Breast epithelium (tissue), 4 donors: ENCODE data around the gene ARHGEF28. TPM values are rescaled to one million over a fixed set of nuclear protein-coding genes. Genes with fewer than 3 reads are reported as not detected.

Experiments
- DNase-seq, 2 donors: peaks; one replicate each; pipeline ENCODE4 v3.0.0-alpha.2; 2019; ENCODE audit warnings: low spot score in 2 of 2
- H3K27ac ChIP-seq, 2 donors: fragments of 200-600 bp; sonication (generic) in 1 of 2; one replicate each; pipeline ENCODE4 v1.5.1; 2016 to 2019; ENCODE audit warnings: mild to moderate bottlenecking in 1 of 2
- H3K27me3 ChIP-seq, 2 donors: fragments of 200-600 bp; sonication (generic) in 1 of 2; one replicate each; pipeline versions ENCODE4 v1.5.1 to v1.6.0; 2017 to 2019; ENCODE audit warnings: control low read depth in 1 of 2, mild to moderate bottlenecking in 1 of 2
- H3K36me3 ChIP-seq: fragments of 200-600 bp; one replicate; pipeline ENCODE4 v1.5.1; 2019
- H3K4me1 ChIP-seq, 2 donors: fragments of 200-600 bp; sonication (generic); one replicate each; pipeline ENCODE4 v1.5.1; 2016 to 2019; ENCODE audit warnings: control low read depth in 1 of 2
- H3K4me3 ChIP-seq, 3 donors: fragments of 200-600 bp; sonication (generic); 1 replicate in 2 of 3; 2 replicates in 1 of 3; pipeline ENCODE4 v1.5.1; 2016 to 2019; ENCODE audit warnings: mild to moderate bottlenecking in 3 of 3, moderate library complexity in 2 of 3
- H3K9me3 ChIP-seq, 2 donors: fragments of 200-600 bp; sonication (generic) in 1 of 2; one replicate each; pipeline ENCODE4 v1.5.1; 2016 to 2019; ENCODE audit warnings: control low read depth in 1 of 2
- CTCF ChIP-seq, 3 donors: fragments of 450-650 bp; IDR thresholded peaks; one replicate each; pipeline ENCODE4 v1.5.1; 2016 to 2017; ENCODE audit warnings: antibody characterized with exemption in 3 of 3, mild to moderate bottlenecking in 3 of 3, moderate library complexity in 3 of 3
- POLR2A ChIP-seq: fragments of 450-650 bp; IDR thresholded peaks from one replicate; pipeline ENCODE4 v1.6.1; 2016; ENCODE audit warnings: antibody characterized with exemption, mild to moderate bottlenecking, moderate library complexity
- POLR2AphosphoS5 ChIP-seq, 3 donors: sonication (generic); formaldehyde crosslinking; IDR thresholded peaks; one replicate each; pipeline ENCODE4 v1.6.1; 2017; ENCODE audit warnings: antibody characterized with exemption in 3 of 3
- intact Hi-C: fragments of 100-400 bp; cut with DNase I; formaldehyde crosslinking; loops from one replicate; pipeline ENCODE4 v1.15.1; 2023; ENCODE audit warnings: low total_unique reads
- total RNA-seq, 3 donors: library from RNA; depleted of rRNA; stranded (reverse); fragments of >200 nt; gene quantifications; one replicate each; pipeline ENCODE4 v1.1.0, GENCODE V29; 2016

Gene ARHGEF28
- total RNA-seq, 3 donors from 2014 or later = 11.4 to 65.4 (median 31.5) TPM

- intact Hi-C loops = no loop called here
- Histone ChIP-seq H3K4me1 (peaks cover 0 to 8% of the 10 kb centered on the region in 2 donors), H3K4me3 (no peak overlapping the region), H3K27me3 (no peaks in the 10 kb centered on the region), H3K27ac (peak overlapping the region; percentile 48 to 59), H3K9me3 (no peaks in the 10 kb centered on the region), H3K36me3 (no peaks in the 10 kb centered on the region)
- TF ChIP-seq CTCF (IDR thresholded peaks at IDR 0.05) = no peak
- TF ChIP-seq POLR2A = no peak
- no peak for TF ChIP-seq POLR2AphosphoS5 (IDR thresholded peaks at IDR 0.05)
- no peak for DNase-seq
Observed at GRCh38 chr5:73903169-73903568, 277.2 kb downstream of the ARHGEF28 start.

DNA sequence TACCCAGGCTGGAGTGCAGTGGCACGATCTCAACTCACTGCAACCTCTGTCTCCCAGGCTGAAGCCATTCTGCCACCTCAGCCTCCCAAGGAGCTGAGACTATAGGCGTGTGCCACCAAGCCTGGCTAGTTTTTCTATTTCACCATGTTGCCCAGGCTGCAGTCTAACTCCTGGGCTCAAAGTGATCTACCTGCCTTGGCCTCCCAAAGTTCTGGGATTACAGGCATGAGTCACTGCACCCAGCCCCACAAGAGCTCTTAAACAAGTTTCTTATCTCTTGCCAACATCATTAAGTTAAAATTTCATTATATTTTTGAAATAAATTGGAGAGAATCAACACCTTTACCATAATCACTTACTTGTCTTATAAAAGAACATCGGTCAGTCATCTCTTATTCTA lies 280.3 kb downstream of the ARHGEF28 start:
- H3K27me3 ChIP-seq = no peaks in the 10 kb centered on the region
- H3K36me3 ChIP-seq = no peaks in the 10 kb centered on the region
- TF ChIP-seq POLR2A (no peak), CTCF (IDR thresholded peaks at IDR 0.05) (no peak), POLR2AphosphoS5 (IDR thresholded peaks at IDR 0.05) (no peak)
- H3K9me3 ChIP-seq = no peaks in the 10 kb centered on the region
- no peak overlapping the region for H3K27ac ChIP-seq
- no peak overlapping the region for H3K4me3 ChIP-seq
- intact Hi-C loops = no loop called here
- no peak for DNase-seq
- H3K4me1 ChIP-seq = peaks cover 0 to 14% of the 10 kb centered on the region in 2 donors

DNA sequence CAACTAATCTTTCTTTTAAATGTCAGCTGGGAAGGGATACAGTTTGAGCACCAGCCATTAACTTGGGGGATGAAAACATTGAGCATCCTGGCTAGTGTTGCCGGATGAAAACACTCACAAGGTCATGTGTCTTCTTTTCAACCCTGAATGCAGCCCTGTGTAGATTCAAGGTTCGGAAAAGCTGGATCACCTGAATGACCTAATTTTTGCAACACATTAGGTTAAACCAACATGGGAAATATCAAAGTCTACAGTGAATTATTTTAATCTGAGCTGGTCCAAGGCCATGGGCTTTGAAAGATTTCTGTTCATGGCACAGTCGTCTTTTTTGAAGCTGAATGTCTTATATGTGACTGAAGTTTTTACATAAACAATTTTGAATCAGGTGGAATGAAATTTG lies 281.2 kb downstream of the ARHGEF28 start:
- Histone ChIP-seq H3K27me3 (no peaks in the 10 kb centered on the region), H3K36me3 (no peaks in the 10 kb centered on the region), H3K27ac (no peak overlapping the region), H3K9me3 (no peaks in the 10 kb centered on the region), H3K4me3 (no peak overlapping the region), H3K4me1 (peaks cover 0 to 7% of the 10 kb centered on the region in 2 donors)
- no peak for TF ChIP-seq CTCF (IDR thresholded peaks at IDR 0.05)
- TF ChIP-seq POLR2A = no peak
- no peak for TF ChIP-seq POLR2AphosphoS5 (IDR thresholded peaks at IDR 0.05)
- intact Hi-C loops = no loop called here
- DNase-seq = no peak

- H3K36me3 ChIP-seq = no peaks in the 10 kb centered on the region
- H3K27me3 ChIP-seq = no peaks in the 10 kb centered on the region
- no peak overlapping the region for H3K4me3 ChIP-seq
- H3K4me1 ChIP-seq = peaks cover 0 to 7% of the 10 kb centered on the region in 2 donors
- no peak overlapping the region for H3K27ac ChIP-seq
- no peak for TF ChIP-seq POLR2AphosphoS5 (IDR thresholded peaks at IDR 0.05)
- TF ChIP-seq POLR2A = no peak
- no peak for TF ChIP-seq CTCF (IDR thresholded peaks at IDR 0.05)
- no peaks in the 10 kb centered on the region for H3K9me3 ChIP-seq
- intact Hi-C loops = no loop called here
- DNase-seq = no peak
Observed at GRCh38 chr5:73908395-73908794, 282.4 kb downstream of the ARHGEF28 start.

DNA sequence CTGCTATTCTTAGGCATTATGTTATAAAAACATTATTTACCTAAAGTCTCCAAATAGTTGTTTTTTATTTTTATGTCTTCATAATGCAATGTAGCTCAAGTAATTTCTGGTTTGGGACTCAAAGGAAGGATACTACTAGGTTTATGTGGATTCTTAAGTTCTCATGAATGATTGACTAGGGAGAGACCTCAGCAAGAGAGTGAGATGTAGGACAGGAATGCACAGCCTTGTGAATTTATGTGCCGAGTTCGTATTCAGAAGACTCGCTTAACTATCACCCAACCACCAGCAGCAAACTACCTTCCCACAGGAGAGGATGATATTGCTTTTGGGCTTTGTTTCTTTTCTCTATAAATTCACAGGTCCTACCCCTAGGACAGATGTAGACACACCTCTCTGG lies 282.9 kb downstream of the ARHGEF28 start:
- Histone ChIP-seq H3K4me1 (peaks cover 0 to 7% of the 10 kb centered on the region in 2 donors), H3K27me3 (no peaks in the 10 kb centered on the region), H3K4me3 (no peak overlapping the region), H3K36me3 (no peaks in the 10 kb centered on the region), H3K27ac (no peak overlapping the region), H3K9me3 (no peaks in the 10 kb centered on the region)
- intact Hi-C loops = no loop called here
- DNase-seq = no peak
- TF ChIP-seq POLR2A = no peak
- no peak for TF ChIP-seq CTCF (IDR thresholded peaks at IDR 0.05)
- no peak for TF ChIP-seq POLR2AphosphoS5 (IDR thresholded peaks at IDR 0.05)
